Thyroid gland (tissue), 4 donors: Measurements from ENCODE around the gene F8A2. TPM values are rescaled to one million over a fixed set of nuclear protein-coding genes. Genes with fewer than 3 reads are reported as not detected.
"Not testable (repeated sequence)": the region's sequence is repeated elsewhere in the genome, so short reads cannot be mapped to it uniquely, and the experiment has no call there.

Experiments used
- DNase-seq, 2 donors: peaks; one replicate each; pipeline ENCODE4 v3.0.0-alpha.2; 2019
- H3K27ac ChIP-seq, 3 donors: fragments of 200-600 bp; sonication (generic); 1 replicate in 2 of 3; 2 replicates in 1 of 3; pipeline ENCODE4 v1.5.1; 2016 to 2019; ENCODE audit warnings: mild to moderate bottlenecking in 1 of 3, moderate library complexity in 1 of 3
- H3K27me3 ChIP-seq: fragments of 200-600 bp; sonication (generic); one replicate; pipeline ENCODE4 v1.5.1; 2019
- H3K36me3 ChIP-seq, 2 donors: fragments of 200-600 bp; sonication (generic); one replicate each; pipeline ENCODE4 v1.5.1; 2016 to 2019
- H3K4me1 ChIP-seq, 2 donors: fragments of 200-600 bp; sonication (generic); one replicate each; pipeline ENCODE4 v1.5.1; 2017 to 2019
- H3K4me3 ChIP-seq, 3 donors: fragments of 200-600 bp; sonication (generic); replicated peaks in 1 of 3; 1 replicate in 2 of 3; 2 replicates in 1 of 3; pipeline ENCODE4 v1.5.1; 2016; ENCODE audit warnings: mild to moderate bottlenecking in 1 of 3
- H3K9me3 ChIP-seq: fragments of 200-600 bp; sonication (generic); one replicate; pipeline ENCODE4 v1.5.1; 2017
- POLR2A ChIP-seq, 2 donors: fragments of 450-650 bp; IDR thresholded peaks; one replicate each; pipeline ENCODE4 v1.6.1; 2017; ENCODE audit warnings: antibody characterized with exemption in 2 of 2, mild to moderate bottlenecking in 2 of 2, moderate library complexity in 1 of 2
- WGBS, 2 donors: methylation state at CpG; one replicate each; pipeline ENCODE4 v1.1.5; 2017; 5-methylcytosine and 5-hydroxymethylcytosine counted together
- intact Hi-C: fragments of 100-400 bp; cut with DNase I; formaldehyde crosslinking; loops from one replicate; pipeline ENCODE4 v1.15.1; 2023
- total RNA-seq, 4 donors: library from RNA; depleted of rRNA; stranded (reverse); fragments of >200 nt; gene quantifications; one replicate each; pipeline ENCODE4 v1.2.3, GENCODE V29; 2016
- TF ChIP-seq, protein P1 (sequence below), 6 experiments: fragments of 200-600 bp in 3 of 6; fragments of 450-650 bp in 3 of 6; sonication (generic) in 3 of 6; IDR thresholded peaks; one replicate each; pipeline ENCODE4 v1.5.1; 2016 to 2019; ENCODE audit warnings: antibody characterized with exemption in 6 of 6, mild to moderate bottlenecking in 2 of 6, inconsistent platforms in 1 of 6, moderate library complexity in 1 of 6

Gene F8A2
- total RNA-seq: not detected

- DNase-seq, H3K9me3 ChIP-seq, H3K27ac ChIP-seq, H3K36me3 ChIP-seq, H3K4me3 ChIP-seq, H3K27me3 ChIP-seq, intact Hi-C loops, H3K4me1 ChIP-seq: not testable (repeated sequence)
- no CpG with 5 or more reads among the region's 90 CpGs for WGBS, 2 donors
Measured at GRCh38 chrX:155381843-155382528, at the start of gene F8A2. Gene F8A2 (plus strand): TSS chrX:155382095. CDS start chrX:155382115, 20 bp downstream.

- 42 to 48% methylated on average over 2 of the region's 2 CpGs for WGBS, 2 donors
- Histone ChIP-seq H3K27me3 (no peaks in the 10 kb centered on the region), H3K4me3 (peak overlapping the region in 2 of 3 donors; percentile 22 to 25), H3K36me3 (no peaks in the 10 kb centered on the region), H3K9me3 (no peaks in the 10 kb centered on the region), H3K4me1 (peaks cover 0 to 9% of the 10 kb centered on the region in 2 donors), H3K27ac (peak overlapping the region; percentile 9 to 81 (median 79))
- intact Hi-C loops: no loop called here
- DNase-seq: no peak
- TF ChIP-seq, protein P1, sequence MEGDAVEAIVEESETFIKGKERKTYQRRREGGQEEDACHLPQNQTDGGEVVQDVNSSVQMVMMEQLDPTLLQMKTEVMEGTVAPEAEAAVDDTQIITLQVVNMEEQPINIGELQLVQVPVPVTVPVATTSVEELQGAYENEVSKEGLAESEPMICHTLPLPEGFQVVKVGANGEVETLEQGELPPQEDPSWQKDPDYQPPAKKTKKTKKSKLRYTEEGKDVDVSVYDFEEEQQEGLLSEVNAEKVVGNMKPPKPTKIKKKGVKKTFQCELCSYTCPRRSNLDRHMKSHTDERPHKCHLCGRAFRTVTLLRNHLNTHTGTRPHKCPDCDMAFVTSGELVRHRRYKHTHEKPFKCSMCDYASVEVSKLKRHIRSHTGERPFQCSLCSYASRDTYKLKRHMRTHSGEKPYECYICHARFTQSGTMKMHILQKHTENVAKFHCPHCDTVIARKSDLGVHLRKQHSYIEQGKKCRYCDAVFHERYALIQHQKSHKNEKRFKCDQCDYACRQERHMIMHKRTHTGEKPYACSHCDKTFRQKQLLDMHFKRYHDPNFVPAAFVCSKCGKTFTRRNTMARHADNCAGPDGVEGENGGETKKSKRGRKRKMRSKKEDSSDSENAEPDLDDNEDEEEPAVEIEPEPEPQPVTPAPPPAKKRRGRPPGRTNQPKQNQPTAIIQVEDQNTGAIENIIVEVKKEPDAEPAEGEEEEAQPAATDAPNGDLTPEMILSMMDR (IDR thresholded peaks at IDR 0.05): no peak
- TF ChIP-seq POLR2A (IDR thresholded peaks at IDR 0.05): peak in 1 of 2 donors; percentile 18
Measured at GRCh38 chrX:155333544-155334100, 48.3 kb upstream of the F8A2 start.

- TF ChIP-seq, protein P1 (IDR thresholded peaks at IDR 0.05): no peak
- TF ChIP-seq POLR2A (IDR thresholded peaks at IDR 0.05): peak in 1 of 2 donors; percentile 79
- Histone ChIP-seq H3K9me3 (no peaks in the 10 kb centered on the region), H3K27ac (peak within 1 kb of the TSS; percentile 72 to 81 (median 79)), H3K36me3 (no peaks in the 10 kb centered on the region), H3K4me1 (peaks cover 0 to 9% of the 10 kb centered on the region in 2 donors), H3K27me3 (no peaks in the 10 kb centered on the region), H3K4me3 (peak within 1 kb of the TSS in 2 of 3 donors; percentile 22 to 25)
- peak; percentile 61 to 67 for DNase-seq
- intact Hi-C loops: no loop called here
- WGBS, 2 donors: 6 to 9% methylated on average over 5 of the region's 5 CpGs
Measured at GRCh38 chrX:155334486-155335336, 47.2 kb upstream of the F8A2 start, which contains the start of gene CLIC2. Gene CLIC2 (minus strand): TSS chrX:155334614. CDS start chrX:155334427, 187 bp downstream.

DNA sequence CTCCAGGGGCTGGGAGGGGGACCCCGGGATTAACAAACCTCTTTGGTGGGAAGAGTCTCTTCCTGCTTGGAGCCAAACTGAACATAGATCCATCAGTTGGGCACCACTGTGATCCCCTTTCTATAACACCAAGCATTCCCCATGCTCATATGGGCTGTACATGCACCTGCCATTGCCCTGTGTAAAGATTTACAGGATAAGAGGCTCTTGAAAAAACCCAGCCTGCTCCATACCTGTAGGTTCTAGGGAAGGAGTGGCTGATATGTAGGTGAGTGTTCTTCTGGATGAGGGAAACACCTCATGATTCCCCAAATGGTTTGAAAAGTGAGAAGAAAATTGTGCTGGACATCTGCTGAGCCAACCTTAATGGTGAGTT, 46.6 kb upstream of the F8A2 start:
- peak overlapping the region; percentile 72 to 81 (median 79) for H3K27ac ChIP-seq
- H3K36me3 ChIP-seq: not testable (repeated sequence)

GRCh38 chrX:155345689-155346088, 36.2 kb upstream of the F8A2 start:
- H3K4me3 ChIP-seq, H3K27ac ChIP-seq, DNase-seq, H3K27me3 ChIP-seq, H3K9me3 ChIP-seq, H3K36me3 ChIP-seq, H3K4me1 ChIP-seq, intact Hi-C loops: not testable (repeated sequence)
- WGBS, 2 donors: no CpG with 5 or more reads among the region's 1 CpG

More for the DNA sequence above, 46.6 kb upstream of the F8A2 start:
- H3K4me3 ChIP-seq, H3K9me3 ChIP-seq, H3K27me3 ChIP-seq, intact Hi-C loops, DNase-seq, H3K4me1 ChIP-seq: not testable (repeated sequence)
- WGBS, 2 donors: 50 to 91% methylated on average over 1 of the region's 1 CpG

DNA sequence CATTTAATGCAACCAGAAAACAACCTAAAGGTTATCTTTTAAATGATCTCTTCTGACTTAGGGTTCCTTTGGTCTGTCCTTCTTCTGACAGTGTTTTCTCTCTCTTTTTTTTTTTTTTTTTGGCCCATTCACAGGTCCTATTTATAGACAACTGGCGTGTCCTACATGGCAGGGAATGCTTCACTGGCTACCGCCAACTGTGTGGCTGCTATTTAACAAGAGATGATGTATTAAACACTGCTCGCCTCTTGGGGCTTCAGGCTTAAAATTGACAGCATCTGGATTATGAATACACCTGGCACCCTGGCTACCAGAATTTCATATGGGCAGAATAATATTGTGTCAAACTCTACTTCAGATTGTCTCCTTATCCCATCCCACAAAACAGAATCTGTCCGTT, 32.4 kb upstream of the F8A2 start:
- intact Hi-C loops: not testable (repeated sequence)
- WGBS, 2 donors: no CpG with 5 or more reads among the region's 4 CpGs

DNA sequence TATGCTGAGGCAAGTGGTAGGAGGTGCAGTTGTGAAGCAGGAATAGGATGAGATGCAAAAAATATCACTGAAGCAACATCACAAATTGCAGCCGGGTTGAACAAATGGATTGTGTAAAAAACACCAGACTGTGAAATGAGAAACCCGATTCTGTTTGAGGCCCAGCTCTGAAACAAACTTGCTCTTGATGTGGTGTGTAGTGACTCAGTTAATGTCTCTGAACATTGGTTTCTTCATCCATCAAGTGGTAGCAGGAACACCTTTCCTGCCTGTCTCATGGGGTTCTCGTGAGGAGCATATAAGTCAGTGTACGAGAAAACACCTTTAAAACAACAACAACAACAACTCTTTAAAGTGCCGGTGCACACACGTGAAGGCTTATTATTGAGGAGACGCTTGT, 18.2 kb upstream of the F8A2 start:
- H3K4me3 ChIP-seq, H3K9me3 ChIP-seq, intact Hi-C loops, H3K4me1 ChIP-seq, H3K27ac ChIP-seq, DNase-seq, H3K27me3 ChIP-seq, H3K36me3 ChIP-seq: not testable (repeated sequence)
- WGBS, 2 donors: no CpG with 5 or more reads among the region's 7 CpGs

More for the DNA sequence above, 32.4 kb upstream of the F8A2 start:
- H3K27me3 ChIP-seq, H3K4me3 ChIP-seq, H3K4me1 ChIP-seq, DNase-seq, H3K36me3 ChIP-seq, H3K27ac ChIP-seq, H3K9me3 ChIP-seq: not testable (repeated sequence)

DNA sequence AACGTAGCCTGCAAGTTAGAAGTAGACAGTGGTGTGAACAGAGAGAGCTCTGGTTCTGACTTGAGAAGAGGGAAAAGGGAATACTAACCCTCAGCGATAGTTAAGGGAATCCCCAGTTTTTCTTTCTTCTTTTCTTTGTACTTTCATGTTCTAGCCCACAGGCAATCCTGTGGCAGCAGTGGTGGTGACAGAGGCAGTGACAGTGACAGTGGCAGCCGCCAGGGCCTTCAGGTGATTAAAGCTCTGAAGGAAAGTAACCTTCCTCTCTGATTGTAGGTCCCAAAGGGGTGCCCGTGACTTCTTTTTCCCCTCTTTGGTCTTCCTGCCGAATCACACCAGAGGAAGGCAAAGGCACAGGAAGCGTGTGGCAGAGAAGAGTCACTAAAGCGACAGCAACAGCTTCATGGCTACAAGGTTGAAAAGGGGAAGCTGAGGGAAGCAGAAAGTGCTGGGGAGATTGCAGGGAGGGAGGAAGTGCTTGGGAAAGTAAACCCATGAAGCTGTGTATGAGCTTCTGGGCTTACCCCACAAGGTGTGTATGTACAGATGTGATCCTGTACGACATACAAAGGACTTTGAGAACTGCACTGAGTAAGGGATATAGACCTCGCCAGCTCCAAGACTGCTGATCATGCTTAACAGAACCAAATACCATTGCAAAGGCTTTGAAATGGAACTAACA, 8.0 kb upstream of the F8A2 start:
- H3K4me1 ChIP-seq, intact Hi-C loops, H3K27me3 ChIP-seq, H3K9me3 ChIP-seq, H3K4me3 ChIP-seq, H3K36me3 ChIP-seq, H3K27ac ChIP-seq, DNase-seq: not testable (repeated sequence)
- WGBS, 2 donors: no CpG with 5 or more reads among the region's 9 CpGs

GRCh38 chrX:155379802-155380201, 2.1 kb upstream of the F8A2 start:
- H3K9me3 ChIP-seq, H3K27me3 ChIP-seq, DNase-seq, intact Hi-C loops, H3K36me3 ChIP-seq, H3K4me3 ChIP-seq, H3K4me1 ChIP-seq, H3K27ac ChIP-seq: not testable (repeated sequence)
- no CpG with 5 or more reads among the region's 7 CpGs for WGBS, 2 donors

DNA sequence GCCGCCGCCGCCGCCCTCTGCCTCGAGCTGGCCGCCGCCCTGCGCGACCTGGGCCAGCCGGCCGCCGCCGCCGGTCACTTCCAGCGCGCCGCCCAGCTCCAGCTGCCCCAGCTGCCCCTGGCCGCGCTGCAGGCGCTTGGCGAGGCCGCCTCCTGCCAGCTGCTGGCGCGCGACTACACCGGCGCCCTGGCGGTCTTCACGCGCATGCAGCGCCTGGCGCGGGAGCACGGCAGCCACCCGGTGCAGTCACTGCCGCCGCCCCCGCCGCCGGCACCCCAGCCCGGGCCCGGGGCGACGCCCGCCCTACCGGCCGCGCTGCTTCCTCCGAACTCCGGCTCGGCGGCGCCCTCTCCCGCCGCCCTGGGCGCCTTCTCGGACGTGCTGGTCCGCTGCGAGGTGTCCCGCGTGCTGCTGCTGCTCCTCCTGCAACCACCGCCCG, 653 bp downstream of the F8A2 start:
- H3K4me3 ChIP-seq, intact Hi-C loops, H3K27ac ChIP-seq, H3K27me3 ChIP-seq, H3K4me1 ChIP-seq, DNase-seq, H3K36me3 ChIP-seq, H3K9me3 ChIP-seq: not testable (repeated sequence)
- WGBS, 2 donors: no CpG with 5 or more reads among the region's 64 CpGs
